Pancreas (tissue), 10 donors: ENCODE data around the gene ANKRD44. TPM values are rescaled to one million over a fixed set of nuclear protein-coding genes. Genes with fewer than 3 reads are reported as not detected.

Experiments
- ATAC-seq, 4 donors: fragments of 200-7000 bp; cut with Tn5 transposase; one replicate each; pipeline versions ENCODE4 v1.8.0 to v1.9.1; 2020; ENCODE audit warnings: mild to moderate bottlenecking in 4 of 4, moderate library complexity in 4 of 4
- DNase-seq, 6 donors: peaks; one replicate each; pipeline ENCODE4 v3.0.0-alpha.2; 2020
- FAIRE-seq: peaks from 2 replicates; lab custom pipeline; 2012; peaks lifted over from hg19 to GRCh38; lab: Jason Lieb, UNC
- H3K27ac ChIP-seq, 4 donors: fragments of 200-600 bp; sonication (generic); 1 replicate in 3 of 4; 2 replicates in 1 of 4; pipeline versions ENCODE4 v1.5.0 to v1.8.0; 2020
- H3K27me3 ChIP-seq, 4 donors: fragments of 200-600 bp; one replicate each; pipeline ENCODE4 v1.8.0; 2021
- H3K36me3 ChIP-seq, 3 donors: fragments of 200-600 bp; sonication (generic) in 1 of 3; one replicate each; pipeline versions ENCODE4 v1.5.0 to v1.8.0; 2020 to 2021
- H3K4me1 ChIP-seq, 3 donors: fragments of 200-600 bp; one replicate each; pipeline ENCODE4 v1.8.0; 2021
- H3K4me3 ChIP-seq, 4 donors: fragments of 200-600 bp; sonication (generic) in 2 of 4; one replicate each; pipeline versions ENCODE4 v1.5.0 to v1.8.0; 2020 to 2021
- H3K9me3 ChIP-seq, 4 donors: fragments of 200-600 bp; one replicate each; pipeline ENCODE4 v1.8.0; 2021
- CTCF ChIP-seq, 4 donors: fragments of 200-600 bp; sonication (generic) in 3 of 4; IDR thresholded peaks; one replicate each; pipeline versions ENCODE4 v1.5.0 to v1.8.0; 2021; ENCODE audit warnings: antibody characterized with exemption in 4 of 4
- WGBS, 2 donors: extraction: QIAGEN DNeasy Blood & Tissue Kit; methylation state at CpG; one replicate each; pipeline ENCODE4 v1.1.7; 2013; 5-methylcytosine and 5-hydroxymethylcytosine counted together
- intact Hi-C, 3 donors: fragments of 100-400 bp; cut with DNase I; formaldehyde crosslinking; loops; one replicate each; pipeline versions ENCODE4 v1.11.1 to v1.14.2; 2022
- polyA plus RNA-seq, 2 donors: library from polyadenylated mRNA; stranded (reverse); fragments of 200-250 nt; gene quantifications; one replicate each; pipeline ENCODE4 v1.2.3, GENCODE V29; 2013
- total RNA-seq, 6 donors: library from RNA; stranded (reverse); fragmentation: NEBNext Ultra II Directional in 4 of 6; extraction: Animal tissue kit (Norgen Biotek cat#: 25700) in 4 of 6; gene quantifications; one replicate each; pipeline versions ENCODE4 v1.2.1 to v1.2.4, GENCODE V29; 2021 to 2023
- donor health status: healthy with polysubstance abuse.
- donor health status: DM: no; HTN: no; CAD: no; lungs with moderate emphysema.
- donor health status: DM: no; HTN: no; CAD: no.
- donor health status: control.
- donor health status: control.
- donor health status: Bipolar disorder and iron deficiency.
- donor health status: DM: yes; HTN: yes; CAD: no.
- donor health status: DM: no; HTN: no; CAD: no.
- donor health status: DM: no; HTN: no; CAD: no.
- donor health status: DM: yes; HTN: yes; CAD: no.

Gene ANKRD44
- total and polyA plus RNA-seq, 8 donors: 1.9 to 12.5 (median 7.7) TPM

- intact Hi-C loops: no loop called here
- no peak for TF ChIP-seq CTCF (IDR thresholded peaks at IDR 0.05)
- 87 to 91% methylated on average over 7 of the region's 7 CpGs for WGBS, 2 donors
- peak in 3 of 4 donors; percentile 55 to 65 (median 63) for ATAC-seq
- Histone ChIP-seq H3K4me3 (no peak overlapping the region), H3K9me3 (no peaks in the 10 kb centered on the region), H3K36me3 (no peaks in the 10 kb centered on the region), H3K4me1 (no peaks in the 10 kb centered on the region), H3K27ac (no peak overlapping the region), H3K27me3 (no peaks in the 10 kb centered on the region)
- FAIRE-seq: no peak
- no peak for DNase-seq
Observed at GRCh38 chr2:197097578-197098366, 212.8 kb downstream of the ANKRD44 start.

- no peaks in the 10 kb centered on the region for H3K4me1 ChIP-seq
- intact Hi-C loops: no loop called here
- H3K27ac ChIP-seq: no peak overlapping the region
- ATAC-seq (no peak), DNase-seq (no peak), FAIRE-seq (no peak)
- TF ChIP-seq CTCF (IDR thresholded peaks at IDR 0.05): no peak
- H3K27me3 ChIP-seq: no peaks in the 10 kb centered on the region
- WGBS, 2 donors: 80 to 81% methylated on average over 2 of the region's 2 CpGs
- no peaks in the 10 kb centered on the region for H3K36me3 ChIP-seq
- no peak overlapping the region for H3K4me3 ChIP-seq
- no peaks in the 10 kb centered on the region for H3K9me3 ChIP-seq
Observed at GRCh38 chr2:197096649-197097048, 213.9 kb downstream of the ANKRD44 start.

GRCh38 chr2:197092431-197092830, 218.1 kb downstream of the ANKRD44 start:
- whole genome bisulfite sequencing, 2 donors: 77 to 82% methylated on average over 4 of the region's 4 CpGs
- Histone ChIP-seq H3K4me3 (no peak overlapping the region), H3K4me1 (no peaks in the 10 kb centered on the region), H3K9me3 (no peaks in the 10 kb centered on the region), H3K27ac (no peak overlapping the region), H3K27me3 (no peaks in the 10 kb centered on the region), H3K36me3 (no peaks in the 10 kb centered on the region)
- peak in 2 of 4 donors; percentile 23 to 75 for ATAC-seq
- no peak for TF ChIP-seq CTCF (IDR thresholded peaks at IDR 0.05)
- DNase-seq: no peak
- intact Hi-C loops: no loop called here
- no peak for FAIRE-seq

GRCh38 chr2:197090742-197091367, 219.7 kb downstream of the ANKRD44 start:
- no peaks in the 10 kb centered on the region for H3K9me3 ChIP-seq
- DNase-seq (no peak), ATAC-seq (no peak), FAIRE-seq (no peak)
- no peak for TF ChIP-seq CTCF (IDR thresholded peaks at IDR 0.05)
- intact Hi-C loops: no loop called here
- H3K27ac ChIP-seq: no peak overlapping the region
- H3K36me3 ChIP-seq: no peaks in the 10 kb centered on the region
- H3K27me3 ChIP-seq: no peaks in the 10 kb centered on the region
- H3K4me1 ChIP-seq: no peaks in the 10 kb centered on the region
- 88 to 90% methylated on average over 10 of the region's 10 CpGs for WGBS, 2 donors
- H3K4me3 ChIP-seq: no peak overlapping the region

- H3K36me3 ChIP-seq: no peaks in the 10 kb centered on the region
- intact Hi-C loops: no loop called here
- H3K4me3 ChIP-seq: no peak overlapping the region
- FAIRE-seq (no peak), DNase-seq (no peak), ATAC-seq (no peak)
- H3K9me3 ChIP-seq: no peaks in the 10 kb centered on the region
- 84 to 89% methylated on average over 2 of the region's 2 CpGs for WGBS, 2 donors
- TF ChIP-seq CTCF (IDR thresholded peaks at IDR 0.05): no peak
- H3K27ac ChIP-seq: no peak overlapping the region
- H3K4me1 ChIP-seq: no peaks in the 10 kb centered on the region
- H3K27me3 ChIP-seq: no peaks in the 10 kb centered on the region
Observed at GRCh38 chr2:197089655-197090054, 220.9 kb downstream of the ANKRD44 start.
